ENCODE results near the gene MED15.

MED15 gene

GRCh38 chr22:20595461-20595860 is 88.1 kb downstream of the MED15 start:
- H3K36me3 ChIP-seq (ENCODE audit: control insufficient read depth, low read length): no peaks in the 10 kb centered on the region
- no peak for TF ChIP-seq EZH2phosphoT487 (IDR thresholded peaks at IDR 0.05; ENCODE audit: borderline replicate concordance, low read length)
- no peak for TF ChIP-seq CTCF (IDR thresholded peaks at IDR 0.05; ENCODE audit: low read depth, low read length, poor library complexity, severe bottlenecking)
- no peaks in the 10 kb centered on the region for H3F3A ChIP-seq (ENCODE audit: control insufficient read depth, insufficient read depth)
- H3K27me3 ChIP-seq (ENCODE audit: control insufficient read depth, low read length): no peaks in the 10 kb centered on the region; the same call in 1 of the 2 replicates
- no peaks in the 10 kb centered on the region for H3K9me3 ChIP-seq (ENCODE audit: control insufficient read depth, insufficient read depth, low read length)
- no peak overlapping the region for H3K4me2 ChIP-seq (ENCODE audit: low read length)
- no peaks in the 10 kb centered on the region for H3K9me2 ChIP-seq (replicated peaks; ENCODE audit: control insufficient read depth, low read length)
- no peak overlapping the region for H3K27ac ChIP-seq (ENCODE audit: low read depth, low read length)
- no peaks in the 10 kb centered on the region for H3K79me2 ChIP-seq (ENCODE audit: control insufficient read depth, low read length)
- H3K4me1 ChIP-seq (ENCODE audit: control insufficient read depth, low read length): no peaks in the 10 kb centered on the region
- no peak overlapping the region for H3K4me3 ChIP-seq (ENCODE audit: low read length)
- H4K20me1 ChIP-seq (ENCODE audit: control insufficient read depth, insufficient read depth, low read depth, low read length): no peaks in the 10 kb centered on the region

DNA sequence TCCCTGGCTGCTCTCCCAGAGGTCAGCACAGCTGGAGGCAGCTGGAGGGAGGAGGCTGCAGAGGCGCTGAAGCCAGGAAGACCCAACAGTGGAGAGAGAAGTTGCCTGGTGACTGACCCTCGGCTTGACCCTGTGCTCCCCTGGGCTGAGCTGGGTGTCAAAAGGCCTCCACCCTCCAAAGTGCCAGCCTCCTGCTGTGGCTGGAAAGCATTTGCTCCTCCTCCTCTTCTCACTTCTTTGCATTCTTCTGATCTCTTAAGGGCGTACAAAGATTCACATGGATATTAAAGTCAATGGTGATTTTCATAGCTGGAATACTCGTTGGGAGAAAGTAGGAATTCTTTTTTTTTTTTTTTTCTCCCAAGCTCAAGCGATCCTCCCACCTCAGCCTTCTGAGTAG is 91.7 kb downstream of the MED15 start:
- Histone ChIP-seq H3K79me2 (ENCODE audit: control insufficient read depth, low read length) (no peaks in the 10 kb centered on the region), H3K9me3 (ENCODE audit: control insufficient read depth, insufficient read depth, low read length) (no peaks in the 10 kb centered on the region), H3K9me2 (replicated peaks; ENCODE audit: control insufficient read depth, low read length) (no peaks in the 10 kb centered on the region), H3K27me3 (ENCODE audit: control insufficient read depth, low read length) (no peaks in the 10 kb centered on the region; the same call in 1 of the 2 replicates), H3K4me1 (ENCODE audit: control insufficient read depth, low read length) (no peaks in the 10 kb centered on the region), H3K4me3 (ENCODE audit: low read length) (no peak overlapping the region), H4K20me1 (ENCODE audit: control insufficient read depth, insufficient read depth, low read depth, low read length) (no peaks in the 10 kb centered on the region), H3K4me2 (ENCODE audit: low read length) (no peak overlapping the region), H3F3A (ENCODE audit: control insufficient read depth, insufficient read depth) (no peaks in the 10 kb centered on the region), H3K36me3 (ENCODE audit: control insufficient read depth, low read length) (no peaks in the 10 kb centered on the region), H3K27ac (ENCODE audit: low read depth, low read length) (no peak overlapping the region)
- TF ChIP-seq CTCF (IDR thresholded peaks at IDR 0.05; ENCODE audit: low read depth, low read length, poor library complexity, severe bottlenecking) (no peak), EZH2phosphoT487 (IDR thresholded peaks at IDR 0.05; ENCODE audit: borderline replicate concordance, low read length) (no peak)

DNA sequence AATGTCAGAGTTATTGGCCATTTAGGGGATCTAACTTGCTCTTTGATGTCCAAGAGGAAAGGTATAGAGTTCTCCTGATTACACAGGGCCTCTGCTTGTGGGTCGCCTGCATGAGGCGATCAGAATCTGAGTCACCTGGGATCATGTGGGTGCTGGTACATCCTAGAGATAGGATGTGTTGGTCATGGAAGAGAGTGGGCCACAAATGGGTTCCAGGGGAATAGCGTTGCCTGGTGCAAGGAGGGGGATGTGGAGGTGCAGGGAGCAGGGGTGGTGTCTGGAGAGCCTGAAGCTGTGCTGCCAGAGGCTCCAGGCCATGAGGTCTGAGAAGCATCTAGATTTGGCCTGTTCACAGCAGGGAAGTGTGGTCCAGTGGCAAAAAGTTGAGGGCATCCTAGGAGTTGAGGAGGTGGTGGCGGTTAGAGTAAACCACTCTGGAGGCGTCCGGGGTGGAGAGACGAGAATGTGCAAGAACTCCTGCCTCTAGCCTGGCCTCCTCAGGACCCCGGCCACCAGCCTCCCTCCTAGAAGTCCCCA is 92.8 kb downstream of the MED15 start:
- H3K4me1 ChIP-seq (ENCODE audit: control insufficient read depth, low read length): no peaks in the 10 kb centered on the region
- no peaks in the 10 kb centered on the region for H3K9me3 ChIP-seq (ENCODE audit: control insufficient read depth, insufficient read depth, low read length)
- H3K79me2 ChIP-seq (ENCODE audit: control insufficient read depth, low read length): no peaks in the 10 kb centered on the region
- TF ChIP-seq CTCF (IDR thresholded peaks at IDR 0.05; ENCODE audit: low read depth, low read length, poor library complexity, severe bottlenecking) (no peak), EZH2phosphoT487 (IDR thresholded peaks at IDR 0.05; ENCODE audit: borderline replicate concordance, low read length) (no peak)
- no peak overlapping the region for H3K4me3 ChIP-seq (ENCODE audit: low read length)
- H3K27me3 ChIP-seq (ENCODE audit: control insufficient read depth, low read length): no peaks in the 10 kb centered on the region; the same call in 1 of the 2 replicates
- no peaks in the 10 kb centered on the region for H3K36me3 ChIP-seq (ENCODE audit: control insufficient read depth, low read length)
- no peaks in the 10 kb centered on the region for H3F3A ChIP-seq (ENCODE audit: control insufficient read depth, insufficient read depth)
- no peak overlapping the region for H3K27ac ChIP-seq (ENCODE audit: low read depth, low read length)
- no peaks in the 10 kb centered on the region for H3K9me2 ChIP-seq (replicated peaks; ENCODE audit: control insufficient read depth, low read length)
- no peaks in the 10 kb centered on the region for H4K20me1 ChIP-seq (ENCODE audit: control insufficient read depth, insufficient read depth, low read depth, low read length)
- H3K4me2 ChIP-seq (ENCODE audit: low read length): no peak overlapping the region
